ENCODE data around the gene CREB3L2. TPM values are rescaled to one million over a fixed set of nuclear protein-coding genes. Genes with fewer than 3 reads are reported as not detected.
A peak's percentile ranks its signal among the peaks of the same experiment; 100 is the strongest.

Gene CREB3L2
- polyA plus RNA-seq, 3 donors, result 6.9 to 12.9 (median 11.9) TPM

DNA sequence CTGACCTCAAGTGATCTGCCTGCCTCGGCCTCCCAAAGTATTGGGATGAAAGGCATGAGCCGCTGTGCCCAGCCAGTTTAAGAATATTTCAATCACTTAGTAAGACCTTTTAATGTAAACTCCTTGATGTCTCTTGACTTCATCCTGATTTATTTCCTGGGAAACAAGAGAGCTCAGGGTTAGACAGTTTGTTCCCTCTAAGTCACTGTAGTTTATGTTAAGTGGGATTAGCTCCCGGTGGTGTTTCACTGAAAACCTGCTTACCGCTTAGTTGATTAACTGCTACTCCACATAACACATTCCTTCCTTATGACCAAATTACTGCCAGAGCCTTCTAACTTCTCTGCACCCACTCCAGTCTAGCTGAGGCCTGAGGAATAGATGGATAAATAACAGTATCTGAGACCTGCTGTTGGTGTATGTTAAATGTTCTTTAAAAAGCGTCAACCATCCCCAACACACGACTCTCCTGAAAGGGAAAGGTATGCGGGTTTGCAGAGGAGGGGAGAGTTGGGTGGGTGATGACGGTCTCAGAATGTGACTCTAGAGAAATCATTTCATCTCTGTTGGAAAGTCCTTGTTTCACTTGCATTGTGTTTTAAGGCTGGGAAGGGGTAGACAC, 48.7 kb downstream of the CREB3L2 start:
- Histone ChIP-seq H3K9me3 (replicated peaks in 1 of 2; ENCODE audit: control insufficient read depth in 1 of 2, insufficient read depth in 1 of 2, low read length in 2 of 2) (no peaks in the 10 kb centered on the region), H3K27me3 (ENCODE audit: control insufficient read depth in 2 of 2, insufficient read depth in 2 of 2, low read length in 2 of 2) (no peaks in the 10 kb centered on the region), H3K9ac (ENCODE audit: insufficient read depth, low read length, poor library complexity, severe bottlenecking) (no peak overlapping the region), H3K79me2 (ENCODE audit: insufficient read depth, low read length) (peaks cover 52% of the 10 kb centered on the region), H3K36me3 (replicated peaks in 1 of 2; ENCODE audit: control insufficient read depth in 1 of 2, insufficient read depth in 2 of 2, low read length in 2 of 2) (peaks cover 0 to 5% of the 10 kb centered on the region in 2 donors), H3K27ac (ENCODE audit: low read depth in 1 of 2, low read length in 2 of 2) (no peak overlapping the region), H3K4me1 (ENCODE audit: control insufficient read depth in 1 of 2, insufficient read depth in 2 of 2, low read length in 2 of 2) (peaks cover under 1% of the 10 kb centered on the region in 2 donors), H3K4me2 (replicated peaks; ENCODE audit: extremely low read depth, low read length, poor library complexity, severe bottlenecking) (no peak overlapping the region), H3K4me3 (replicated peaks in 1 of 3; ENCODE audit: low read depth in 2 of 3, low read length in 3 of 3) (no peak overlapping the region), H2AFZ (ENCODE audit: insufficient read depth, low read depth, low read length, poor library complexity, severe bottlenecking) (no peak overlapping the region), H4K20me1 (ENCODE audit: insufficient read depth, low read length) (no peaks in the 10 kb centered on the region)
- peaks cover 15% of the 10 kb centered on the region for H3K4me1 Mint-ChIP-seq
- H3K27me3 Mint-ChIP-seq (ENCODE audit: low read depth in 3 of 3), result no peaks in the 10 kb centered on the region
- TF ChIP-seq, protein P1, sequence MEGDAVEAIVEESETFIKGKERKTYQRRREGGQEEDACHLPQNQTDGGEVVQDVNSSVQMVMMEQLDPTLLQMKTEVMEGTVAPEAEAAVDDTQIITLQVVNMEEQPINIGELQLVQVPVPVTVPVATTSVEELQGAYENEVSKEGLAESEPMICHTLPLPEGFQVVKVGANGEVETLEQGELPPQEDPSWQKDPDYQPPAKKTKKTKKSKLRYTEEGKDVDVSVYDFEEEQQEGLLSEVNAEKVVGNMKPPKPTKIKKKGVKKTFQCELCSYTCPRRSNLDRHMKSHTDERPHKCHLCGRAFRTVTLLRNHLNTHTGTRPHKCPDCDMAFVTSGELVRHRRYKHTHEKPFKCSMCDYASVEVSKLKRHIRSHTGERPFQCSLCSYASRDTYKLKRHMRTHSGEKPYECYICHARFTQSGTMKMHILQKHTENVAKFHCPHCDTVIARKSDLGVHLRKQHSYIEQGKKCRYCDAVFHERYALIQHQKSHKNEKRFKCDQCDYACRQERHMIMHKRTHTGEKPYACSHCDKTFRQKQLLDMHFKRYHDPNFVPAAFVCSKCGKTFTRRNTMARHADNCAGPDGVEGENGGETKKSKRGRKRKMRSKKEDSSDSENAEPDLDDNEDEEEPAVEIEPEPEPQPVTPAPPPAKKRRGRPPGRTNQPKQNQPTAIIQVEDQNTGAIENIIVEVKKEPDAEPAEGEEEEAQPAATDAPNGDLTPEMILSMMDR (IDR thresholded peaks at IDR 0.05), result no peak
- intact Hi-C loops (cut with micrococcal nuclease), result no loop called here
- DNase-seq, result no peak
- no CpG with 5 or more reads among the region's 8 CpGs for WGBS (ENCODE audit: insufficient coverage)
- no peak overlapping the region for H3K4me3 Mint-ChIP-seq
- peaks cover 13 to 25% of the 10 kb centered on the region in 2 donors for H3K36me3 Mint-ChIP-seq
- no peaks in the 10 kb centered on the region for H3K9me3 Mint-ChIP-seq
- H3K27ac Mint-ChIP-seq, result no peak overlapping the region

GRCh38 chr7:137952426-137952805, 49.5 kb downstream of the CREB3L2 start:
- Mint-ChIP-seq H3K4me3 (no peak overlapping the region), H3K9me3 (no peaks in the 10 kb centered on the region), H3K27me3 (ENCODE audit: low read depth in 3 of 3) (no peaks in the 10 kb centered on the region), H3K36me3 (peaks cover 12 to 20% of the 10 kb centered on the region in 2 donors), H3K4me1 (peaks cover 15% of the 10 kb centered on the region), H3K27ac (peak overlapping the region in 4 of 7 donors; percentile 6 to 68 (median 40))
- TF ChIP-seq, protein P1 (IDR thresholded peaks at IDR 0.05), result no peak
- Histone ChIP-seq H3K27me3 (ENCODE audit: control insufficient read depth in 2 of 2, insufficient read depth in 2 of 2, low read length in 2 of 2) (no peaks in the 10 kb centered on the region), H3K27ac (ENCODE audit: low read depth in 1 of 2, low read length in 2 of 2) (no peak overlapping the region), H4K20me1 (ENCODE audit: insufficient read depth, low read length) (no peaks in the 10 kb centered on the region), H3K36me3 (replicated peaks in 1 of 2; ENCODE audit: control insufficient read depth in 1 of 2, insufficient read depth in 2 of 2, low read length in 2 of 2) (no peaks in the 10 kb centered on the region), H2AFZ (ENCODE audit: insufficient read depth, low read depth, low read length, poor library complexity, severe bottlenecking) (no peak overlapping the region), H3K4me1 (ENCODE audit: control insufficient read depth in 1 of 2, insufficient read depth in 2 of 2, low read length in 2 of 2) (no peaks in the 10 kb centered on the region), H3K79me2 (ENCODE audit: insufficient read depth, low read length) (peaks cover 51% of the 10 kb centered on the region), H3K9me3 (replicated peaks in 1 of 2; ENCODE audit: control insufficient read depth in 1 of 2, insufficient read depth in 1 of 2, low read length in 2 of 2) (no peaks in the 10 kb centered on the region), H3K9ac (ENCODE audit: insufficient read depth, low read length, poor library complexity, severe bottlenecking) (no peak overlapping the region), H3K4me2 (replicated peaks; ENCODE audit: extremely low read depth, low read length, poor library complexity, severe bottlenecking) (no peak overlapping the region), H3K4me3 (replicated peaks in 1 of 3; ENCODE audit: low read depth in 2 of 3, low read length in 3 of 3) (no peak overlapping the region)
- WGBS (ENCODE audit: insufficient coverage), result 100% methylated on average over 2 of the region's 2 CpGs
- no peak for DNase-seq
- intact Hi-C loops (cut with micrococcal nuclease), result no loop called here

All from CD14-positive monocyte (primary cell).